H1 (cell line): Measurements from ENCODE around the gene GLRX5. TPM values are rescaled to one million over a fixed set of nuclear protein-coding genes. Genes with fewer than 3 reads are reported as not detected.

Experiments used
- CTCF ChIA-PET: fragments of 300-600 bp; sonication (Branson Sonifier 250); formaldehyde crosslinking; loops from one replicate; lab custom pipeline; 2021; ENCODE audit not compliant: partially characterized antibody; lab: Charles Lee
- POLR2A ChIA-PET: fragments of 300-600 bp; sonication (Branson Sonifier 250); formaldehyde crosslinking; loops from one replicate; lab custom pipeline; 2021; ENCODE audit warnings: inconsistent platforms; ENCODE audit not compliant: partially characterized antibody; lab: Charles Lee
- DNase-seq, 2 experiments: peaks; one replicate each; pipeline versions ENCODE4 v3.0.0 to v3.0.0-alpha.2; 2010 to 2022; ENCODE audit warnings: low spot score in 2 of 2, low read depth in 1 of 2, mixed read lengths in 1 of 2
- FAIRE-seq: peaks from 2 replicates; lab custom pipeline; 2011; peaks lifted over from hg19 to GRCh38; lab: Jason Lieb, UNC
- H2AFZ ChIP-seq: 2 replicates; pipeline ENCODE4 v1.8.1; 2012; ENCODE audit warnings: low read length, inconsistent platforms
- H2AK5ac ChIP-seq: 2 replicates; pipeline ENCODE4 v1.6.1; 2013; ENCODE audit warnings: low read depth, low read length
- H2BK120ac ChIP-seq: replicated peaks from 2 replicates; pipeline ENCODE3; 2013; ENCODE audit warnings: low read depth, low read length, inconsistent platforms
- H2BK12ac ChIP-seq: 2 replicates; pipeline ENCODE4 v1.6.1; 2013; ENCODE audit warnings: low read depth, low read length
- H2BK15ac ChIP-seq: 2 replicates; pipeline ENCODE4 v1.6.1; 2013; ENCODE audit warnings: low read length
- H2BK20ac ChIP-seq: 2 replicates; pipeline ENCODE4 v1.6.1; 2013; ENCODE audit warnings: low read length
- H2BK5ac ChIP-seq: 2 replicates; pipeline ENCODE4 v1.6.1; 2013; ENCODE audit warnings: low read depth, low read length
- H3K14ac ChIP-seq: 2 replicates; pipeline ENCODE4 v1.6.1; 2013; ENCODE audit warnings: inconsistent platforms; ENCODE audit not compliant: insufficient read length
- H3K18ac ChIP-seq: 2 replicates; pipeline ENCODE4 v1.6.1; 2013; ENCODE audit warnings: low read length; ENCODE audit errors: extremely low read depth
- H3K23ac ChIP-seq: 2 replicates; pipeline ENCODE4 v1.6.1; 2013; ENCODE audit warnings: inconsistent platforms; ENCODE audit not compliant: insufficient read length
- H3K23me2 ChIP-seq: 2 replicates; pipeline ENCODE4 v1.6.1; 2013; ENCODE audit warnings: low read depth, low read length
- H3K27ac ChIP-seq: 2 replicates; pipeline ENCODE4 v1.6.1; 2011; ENCODE audit warnings: low read depth, low read length, inconsistent platforms
- H3K27me3 ChIP-seq, 4 experiments: replicated peaks in 1 of 4; 1 replicate in 1 of 4; 2 replicates in 3 of 4; pipeline versions ENCODE4 v1.6.1 to v1.8.1; 2011 to 2013; ENCODE audit warnings: low read length in 3 of 4, mild to moderate bottlenecking in 3 of 4, inconsistent platforms in 2 of 4, mixed read lengths in 2 of 4, moderate library complexity in 1 of 4; ENCODE audit not compliant: control insufficient read depth in 3 of 4, insufficient read depth in 3 of 4; ENCODE audit errors: extremely low read depth in 1 of 4
- H3K36me3 ChIP-seq, 4 experiments: 2 replicates each; pipeline versions ENCODE4 v1.6.1 to v1.8.1; 2011 to 2013; ENCODE audit warnings: mild to moderate bottlenecking in 4 of 4, low read length in 3 of 4, moderate library complexity in 2 of 4, control low read depth in 1 of 4, inconsistent platforms in 1 of 4; ENCODE audit not compliant: insufficient read depth in 4 of 4, control insufficient read depth in 2 of 4
- H3K4ac ChIP-seq: replicated peaks from 2 replicates; pipeline ENCODE3; 2013; ENCODE audit warnings: low read length, low read depth, mixed read lengths, inconsistent platforms; ENCODE audit not compliant: insufficient read length
- H3K4me1 ChIP-seq, 4 experiments: replicated peaks in 1 of 4; 1 replicate in 1 of 4; 2 replicates in 3 of 4; pipeline versions ENCODE4 v1.6.1 to v1.8.1; 2011 to 2013; ENCODE audit warnings: low read length in 3 of 4, inconsistent platforms in 2 of 4, mixed read lengths in 1 of 4; ENCODE audit not compliant: insufficient read depth in 4 of 4, control insufficient read depth in 3 of 4
- H3K4me2 ChIP-seq, 2 experiments: 2 replicates each; pipeline versions ENCODE4 v1.6.1 to v1.8.1; 2011 to 2013; ENCODE audit warnings: low read depth in 2 of 2, low read length in 2 of 2, control low read depth in 1 of 2, inconsistent platforms in 1 of 2, mild to moderate bottlenecking in 1 of 2; ENCODE audit not compliant: insufficient read depth in 1 of 2
- H3K4me3 ChIP-seq, 4 experiments: fragments of 200-600, 300-600 bp in 1 of 4; sonication (generic), shearing (Covaris generic), sonication (Bioruptor Twin) in 1 of 4; 2 replicates each; pipeline versions ENCODE4 v1.5.1 to v1.8.1; 2011 to 2016; ENCODE audit warnings: low read length in 4 of 4, low read depth in 3 of 4, control low read depth in 2 of 4, inconsistent platforms in 2 of 4, mild to moderate bottlenecking in 2 of 4, mixed read lengths in 1 of 4, moderate library complexity in 1 of 4; ENCODE audit not compliant: insufficient read depth in 2 of 4; ENCODE audit errors: extremely low read depth in 1 of 4
- H3K56ac ChIP-seq: replicated peaks from 2 replicates; pipeline ENCODE3; 2013; ENCODE audit warnings: low read depth, mild to moderate bottlenecking, mixed read lengths, low read length, inconsistent platforms; ENCODE audit not compliant: insufficient read length
- H3K79me1 ChIP-seq: 2 replicates; pipeline ENCODE4 v1.6.1; 2013; ENCODE audit warnings: low read depth, low read length, control low read depth
- H3K79me2 ChIP-seq, 2 experiments: 2 replicates each; pipeline versions ENCODE4 v1.6.1 to v1.8.1; 2012 to 2013; ENCODE audit warnings: low read length in 2 of 2, mild to moderate bottlenecking in 2 of 2, inconsistent platforms in 1 of 2; ENCODE audit not compliant: insufficient read depth in 2 of 2, control insufficient read depth in 1 of 2
- H3K9ac ChIP-seq, 4 experiments: replicated peaks in 1 of 4; 1 replicate in 1 of 4; 2 replicates in 3 of 4; pipeline versions ENCODE4 v1.6.1 to v1.8.1; 2011 to 2013; ENCODE audit warnings: low read depth in 3 of 4, low read length in 3 of 4, control low read depth in 2 of 4, mild to moderate bottlenecking in 2 of 4, moderate library complexity in 2 of 4, inconsistent platforms in 1 of 4; ENCODE audit errors: extremely low read depth in 1 of 4
- H3K9me3 ChIP-seq, 2 experiments: 2 replicates each; pipeline versions ENCODE4 v1.6.1 to v1.8.1; 2012 to 2013; ENCODE audit warnings: mild to moderate bottlenecking in 2 of 2, moderate library complexity in 2 of 2, control low read depth in 1 of 2, inconsistent platforms in 1 of 2, low read depth in 1 of 2, low read length in 1 of 2, mixed read lengths in 1 of 2; ENCODE audit not compliant: insufficient read depth in 2 of 2
- H4K20me1 ChIP-seq, 2 experiments: replicated peaks in 1 of 2; 2 replicates each; pipeline versions ENCODE3 to v1.8.1; 2011 to 2013; ENCODE audit warnings: inconsistent platforms in 2 of 2, low read length in 2 of 2, mild to moderate bottlenecking in 1 of 2; ENCODE audit not compliant: insufficient read depth in 2 of 2, control insufficient read depth in 1 of 2
- H4K5ac ChIP-seq: 2 replicates; pipeline ENCODE4 v1.6.1; 2013; ENCODE audit warnings: low read length, low read depth, mixed read lengths, inconsistent platforms; ENCODE audit not compliant: insufficient read length
- H4K8ac ChIP-seq: 2 replicates; pipeline ENCODE4 v1.8.0; 2013; ENCODE audit warnings: mild to moderate bottlenecking, moderate library complexity, low read length, inconsistent platforms; ENCODE audit not compliant: insufficient read depth; ENCODE audit errors: extremely low read depth
- H4K91ac ChIP-seq: replicated peaks from 2 replicates; pipeline ENCODE3; 2013; ENCODE audit warnings: low read length, mixed read lengths, inconsistent platforms; ENCODE audit not compliant: insufficient read length
- ASH2L ChIP-seq: fragments of 200-600, 300-600 bp; sonication (generic); IDR thresholded peaks from one replicate; pipeline ENCODE4 v1.7.1; 2017; ENCODE audit warnings: low read length
- EGR1 ChIP-seq: IDR thresholded peaks from 2 replicates; pipeline ENCODE4 v1.6.1; 2011; ENCODE audit warnings: low read depth, low read length, borderline replicate concordance
- GABPA ChIP-seq: IDR thresholded peaks from 2 replicates; pipeline ENCODE4 v1.6.1; 2011; ENCODE audit warnings: mild to moderate bottlenecking, low read length, moderate library complexity, borderline replicate concordance; ENCODE audit not compliant: insufficient read depth
- GTF2F1 ChIP-seq: IDR thresholded peaks from 2 replicates; pipeline ENCODE4 v1.6.1; 2012; ENCODE audit warnings: low read depth, low read length, improper control_type of control experiment, borderline replicate concordance
- RAD21 ChIP-seq, 2 experiments: IDR thresholded peaks in 1 of 2; conservative IDR thresholded peaks in 1 of 2; 2 replicates each; pipeline ENCODE4 v1.6.1; 2011; ENCODE audit warnings: low read depth in 2 of 2, low read length in 2 of 2, improper control_type of control experiment in 1 of 2, inconsistent platforms in 1 of 2, mild to moderate bottlenecking in 1 of 2, moderate library complexity in 1 of 2
- SAP30 ChIP-seq: fragments of 300-600 bp; sonication (generic); IDR thresholded peaks from 2 replicates; pipeline ENCODE4 v1.7.1; 2012; ENCODE audit warnings: low read length, moderate library complexity, mild to moderate bottlenecking, inconsistent platforms; ENCODE audit not compliant: insufficient read depth, insufficient replicate concordance
- WGBS, 2 experiments: shearing (Covaris generic) in 1 of 2; methylation state at CpG; one replicate each; pipeline versions ENCODE4 v1.1.6 to v1.1.7; 2013 to 2015; ENCODE audit warnings: low lambda C conversion rate in 2 of 2, mixed read lengths in 2 of 2, inconsistent platforms in 1 of 2, low coverage in 1 of 2, missing lambda C conversion rate in 1 of 2; ENCODE audit not compliant: insufficient replicate concordance in 2 of 2, insufficient coverage in 1 of 2, insufficient read length in 1 of 2; ENCODE audit errors: extremely low coverage in 1 of 2, missing lambda C conversion rate in 1 of 2; 5-methylcytosine and 5-hydroxymethylcytosine counted together
- polyA plus RNA-seq, 7 experiments: library from polyadenylated mRNA; depleted of rRNA in 3 of 7; stranded (reverse) in 5 of 7; unstranded in 2 of 7; fragments of >200 nt in 5 of 7; fragments of 200-250 nt in 2 of 7; gene quantifications; 1 replicate in 5 of 7; 2 replicates in 1 of 7; 4 replicates in 1 of 7; pipeline versions ENCODE4 v1.2.1 to v1.2.3, GENCODE V29; 2011 to 2013; ENCODE audit warnings: missing spikeins in 2 of 7, mixed read lengths in 2 of 7
- total RNA-seq: library from RNA; stranded (reverse); fragmentation: NEBNext Ultra II Directional; extraction: Animal tissue kit (Norgen Biotek cat#: 25700); gene quantifications from 2 replicates; pipeline ENCODE4 v1.2.1, GENCODE V29; 2021
- TF ChIP-seq, protein P1 (sequence below): IDR thresholded peaks from 2 replicates; pipeline ENCODE4 v1.6.1; 2012; ENCODE audit warnings: low read length, inconsistent platforms
- TF ChIP-seq, protein P2 (sequence below): IDR thresholded peaks from 2 replicates; pipeline ENCODE4 v1.6.1; 2012; ENCODE audit warnings: inconsistent platforms

Gene GLRX5
- total and polyA plus RNA-seq, 2 of the 8 experiments (the other 6 are each of a cell fraction or from before 2014, with no cell fraction given) = 70.1 to 88.8 TPM

DNA sequence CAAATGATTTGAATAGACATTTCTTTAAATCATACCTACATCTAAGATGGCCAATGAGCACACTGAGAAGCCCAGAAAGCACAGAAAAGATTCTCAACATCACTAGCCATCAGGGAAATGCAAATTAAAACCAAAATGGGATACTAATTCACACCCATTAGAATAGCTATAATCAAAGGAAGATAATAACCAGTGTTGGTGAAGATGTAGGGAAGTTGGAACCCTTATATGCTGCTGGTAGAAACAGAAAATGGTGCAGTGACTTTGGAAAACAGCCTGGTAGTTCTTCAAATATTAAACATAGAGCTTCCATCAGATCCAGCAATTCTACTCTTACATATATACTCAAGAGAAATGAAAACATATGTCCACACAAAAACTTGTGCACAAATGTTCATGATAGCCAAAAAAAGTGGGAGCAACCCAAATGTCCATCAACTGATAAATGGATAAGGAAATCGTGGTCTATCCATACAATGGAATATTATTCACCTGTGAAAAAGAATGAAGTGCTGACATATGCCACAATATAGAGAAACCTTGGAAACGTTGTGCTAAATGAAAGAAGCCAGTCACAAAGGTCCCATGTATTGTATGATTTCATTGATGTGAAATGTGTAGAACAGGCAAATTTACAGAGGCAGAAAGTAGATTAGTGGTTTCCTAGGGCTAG lies 42.8 kb upstream of the GLRX5 start:
- Histone ChIP-seq H3K4ac (no peak overlapping the region), H3K23me2 (no peaks in the 10 kb centered on the region), H2AFZ (no peak overlapping the region), H3K4me2 (no peak overlapping the region), H3K56ac (no peak overlapping the region), H4K91ac (no peak overlapping the region), H3K9me3 (no peaks in the 10 kb centered on the region), H3K36me3 (no peaks in the 10 kb centered on the region), H4K5ac (no peak overlapping the region), H3K14ac (no peak overlapping the region), H3K9ac (no peak overlapping the region), H3K27ac (no peak overlapping the region), H3K79me2 (no peaks in the 10 kb centered on the region), H2BK120ac (no peak overlapping the region), H2BK12ac (no peak overlapping the region), H2BK20ac (no peak overlapping the region), H3K27me3 (no peaks in the 10 kb centered on the region), H3K4me1 (no peaks in the 10 kb centered on the region), H3K79me1 (no peaks in the 10 kb centered on the region), H2BK5ac (no peak overlapping the region), H4K8ac (no peak overlapping the region), H2AK5ac (no peak overlapping the region), H3K4me3 (no peak overlapping the region), H3K23ac (no peak overlapping the region), H2BK15ac (no peak overlapping the region), H3K18ac (no peak overlapping the region), H4K20me1 (peaks cover 0 to 3% of the 10 kb centered on the region in 2 experiments)
- WGBS, 2 experiments = 87% methylated on average over 2 of the region's 2 CpGs; no CpG with 5 or more reads in 1 of the 2 experiments
- ChIA-PET CTCF (interaction anchor here (0.7 to 2.3 kb wide), 7 partner anchors 19 to 404 kb away, joined by 3 to 6 read pairs (median 3); no protein-coding TSS in a partner anchor), POLR2A (no interaction called here)
- FAIRE-seq = no peak
- no peak for DNase-seq
- TF ChIP-seq SAP30 (no peak), EGR1 (no peak), GABPA (no peak), RAD21 (IDR thresholded peaks at IDR 0.05 in 1 of 2, conservative IDR thresholded peaks at IDR 0.05 in 1 of 2; ENCODE audit: low read depth in 2 of 2, low read length in 2 of 2) (no peak), ASH2L (no peak), GTF2F1 (no peak)
- TF ChIP-seq, protein P1, sequence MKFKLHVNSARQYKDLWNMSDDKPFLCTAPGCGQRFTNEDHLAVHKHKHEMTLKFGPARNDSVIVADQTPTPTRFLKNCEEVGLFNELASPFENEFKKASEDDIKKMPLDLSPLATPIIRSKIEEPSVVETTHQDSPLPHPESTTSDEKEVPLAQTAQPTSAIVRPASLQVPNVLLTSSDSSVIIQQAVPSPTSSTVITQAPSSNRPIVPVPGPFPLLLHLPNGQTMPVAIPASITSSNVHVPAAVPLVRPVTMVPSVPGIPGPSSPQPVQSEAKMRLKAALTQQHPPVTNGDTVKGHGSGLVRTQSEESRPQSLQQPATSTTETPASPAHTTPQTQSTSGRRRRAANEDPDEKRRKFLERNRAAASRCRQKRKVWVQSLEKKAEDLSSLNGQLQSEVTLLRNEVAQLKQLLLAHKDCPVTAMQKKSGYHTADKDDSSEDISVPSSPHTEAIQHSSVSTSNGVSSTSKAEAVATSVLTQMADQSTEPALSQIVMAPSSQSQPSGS = no peak
- TF ChIP-seq, protein P2, sequence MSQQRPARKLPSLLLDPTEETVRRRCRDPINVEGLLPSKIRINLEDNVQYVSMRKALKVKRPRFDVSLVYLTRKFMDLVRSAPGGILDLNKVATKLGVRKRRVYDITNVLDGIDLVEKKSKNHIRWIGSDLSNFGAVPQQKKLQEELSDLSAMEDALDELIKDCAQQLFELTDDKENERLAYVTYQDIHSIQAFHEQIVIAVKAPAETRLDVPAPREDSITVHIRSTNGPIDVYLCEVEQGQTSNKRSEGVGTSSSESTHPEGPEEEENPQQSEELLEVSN = no peak
